Fibroblast of pulmonary artery (primary cell): ENCODE data around the gene ARL6IP4.
"Not testable (repeated sequence)": the region's sequence is repeated elsewhere in the genome, so short reads cannot be mapped to it uniquely, and the experiment has no call there.

Experiments
- DNase-seq: peaks from one replicate; pipeline ENCODE4 v3.0.0-alpha.2; 2010; ENCODE audit warnings: low read depth
- H3K4me3 ChIP-seq: replicated peaks from 2 replicates; pipeline ENCODE4 v1.5.1; 2011; ENCODE audit warnings: low read depth, mild to moderate bottlenecking, control low read depth, low read length, moderate library complexity
- CTCF ChIP-seq: IDR thresholded peaks from 2 replicates; pipeline ENCODE4 v1.5.1; 2011; ENCODE audit warnings: mild to moderate bottlenecking, control low read depth, low read length, inconsistent platforms; ENCODE audit errors: missing control alignments

ARL6IP4 gene

GRCh38 chr12:122980183-122981035, at the start of gene ARL6IP4:
ARL6IP4 (plus strand) TSS chr12:122980681; CDS start chr12:122981140, 459 bp downstream.
- peak within 1 kb of the TSS; percentile 83 for H3K4me3 ChIP-seq
- peak; percentile 61 for DNase-seq
- TF ChIP-seq CTCF, result no peak

DNA sequence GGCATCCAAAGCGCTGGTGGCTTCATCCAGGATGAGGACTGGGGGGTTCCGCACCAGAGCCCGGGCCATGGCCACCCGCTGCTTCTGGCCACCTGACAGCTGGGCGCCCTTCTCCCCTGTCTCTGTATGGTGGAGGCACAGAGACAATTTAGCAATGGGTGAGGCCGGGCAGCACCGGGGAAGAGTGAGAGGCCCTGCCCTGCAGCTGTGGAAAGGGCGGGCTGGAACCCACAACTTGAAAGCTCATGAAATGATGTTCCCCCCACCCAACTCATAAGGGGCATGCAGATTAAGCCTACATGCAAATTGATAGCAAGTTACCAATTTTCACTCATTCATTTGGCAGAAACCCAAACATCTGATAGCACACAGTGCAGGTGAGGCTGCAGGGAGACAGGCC, 48.3 kb upstream of the ARL6IP4 start:
- DNase-seq, result no peak
- no peak overlapping the region for H3K4me3 ChIP-seq
- no peak for TF ChIP-seq CTCF

- no peak for TF ChIP-seq CTCF
- DNase-seq, result no peak
- no peak overlapping the region for H3K4me3 ChIP-seq
Measured at GRCh38 chr12:122934722-122935121, 45.8 kb upstream of the ARL6IP4 start.

- H3K4me3 ChIP-seq, result no peak overlapping the region
- no peak for TF ChIP-seq CTCF
- no peak for DNase-seq
Measured at GRCh38 chr12:122935318-122935717, 45.2 kb upstream of the ARL6IP4 start.

- H3K4me3 ChIP-seq, result no peak overlapping the region
- no peak for DNase-seq
- TF ChIP-seq CTCF, result no peak
Measured at GRCh38 chr12:122937622-122938091, 42.8 kb upstream of the ARL6IP4 start.

DNA sequence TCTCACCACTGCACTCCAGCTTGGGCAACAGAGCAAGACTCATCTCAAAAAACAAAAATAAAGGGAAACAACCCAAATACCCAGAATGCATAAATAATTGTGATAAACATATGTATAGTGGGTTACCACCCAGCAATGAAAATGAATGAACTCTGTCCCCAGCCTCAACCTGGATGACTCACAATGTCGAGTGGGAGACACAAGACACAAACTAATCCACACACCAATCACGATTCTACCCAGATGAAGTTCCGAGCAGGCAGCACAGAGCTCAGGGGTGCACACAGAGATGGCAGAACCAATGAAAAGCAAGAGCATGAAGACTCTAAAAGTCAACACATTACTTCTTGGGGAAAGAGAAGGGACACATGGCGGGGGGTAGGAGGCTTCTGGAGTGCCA, 41.4 kb upstream of the ARL6IP4 start:
- DNase-seq, result no peak
- no peak overlapping the region for H3K4me3 ChIP-seq
- TF ChIP-seq CTCF, result no peak

DNA sequence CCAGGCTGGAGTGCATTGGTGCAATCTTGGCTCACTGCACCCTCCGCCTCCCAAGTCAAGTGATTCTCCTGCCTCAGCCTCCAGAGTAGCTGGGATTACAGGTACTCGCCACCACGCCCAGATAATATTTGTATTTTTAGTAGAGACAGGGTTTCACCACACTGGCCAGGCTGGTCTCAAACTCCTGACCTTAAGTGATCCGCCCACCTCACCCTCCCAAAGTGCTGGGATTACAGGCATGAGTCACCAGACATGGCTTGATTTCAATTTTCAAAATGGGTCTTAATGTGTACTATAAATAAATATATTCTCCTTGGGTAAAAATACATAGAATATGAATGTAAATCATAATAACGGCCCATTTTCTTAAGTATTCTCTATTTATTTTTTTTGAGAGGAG, 39.1 kb upstream of the ARL6IP4 start:
- not testable (repeated sequence) for H3K4me3 ChIP-seq
- peak; percentile 42 for DNase-seq
